ENCODE results near the gene SLC2A6.

DNA sequence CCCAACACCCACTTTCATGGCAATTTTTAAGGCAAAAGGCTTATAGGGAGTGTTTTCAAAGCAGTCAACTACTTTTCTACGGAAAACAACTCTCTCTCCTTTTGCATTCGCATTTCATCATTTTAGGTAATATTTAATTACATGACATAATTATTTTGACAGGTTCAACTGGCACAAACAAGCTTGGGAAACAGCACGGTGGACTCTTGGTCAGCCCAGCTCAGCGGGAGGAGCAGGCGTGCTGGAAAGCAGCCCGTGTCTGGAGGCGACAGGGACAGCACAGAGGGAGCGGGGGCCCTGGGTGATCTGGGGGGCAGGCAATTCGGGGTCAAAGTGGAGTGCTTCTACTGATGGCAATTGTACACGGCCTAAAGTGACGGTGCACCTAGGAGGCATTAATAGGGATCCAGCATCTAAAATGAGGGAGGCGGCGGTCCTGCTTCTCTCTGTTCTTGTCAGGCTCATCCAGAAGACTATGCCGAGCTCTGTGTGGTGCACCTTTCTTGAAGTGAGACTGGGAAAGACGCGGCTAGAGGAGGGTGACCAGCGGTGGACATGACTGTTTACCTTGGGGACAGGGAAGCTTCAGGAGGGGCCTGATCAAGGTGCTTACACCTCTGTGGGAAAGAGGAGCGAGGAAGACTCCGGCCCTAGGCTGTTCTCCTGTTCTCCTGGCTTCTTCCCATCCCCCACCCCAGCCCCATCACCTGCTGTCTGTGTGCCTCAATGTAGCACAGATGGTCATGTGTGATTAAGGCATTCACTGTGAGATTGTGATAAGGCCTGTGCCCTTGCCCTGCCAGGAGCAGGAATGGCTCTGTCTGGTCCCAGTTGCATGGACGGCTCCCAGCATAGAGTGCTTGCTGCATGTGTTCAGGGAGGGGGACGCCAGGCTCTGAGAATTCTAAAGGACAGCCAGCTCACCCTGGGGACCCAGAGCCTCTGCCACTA is 42.5 kb upstream of the SLC2A6 start:
- TF ChIP-seq, protein P1, sequence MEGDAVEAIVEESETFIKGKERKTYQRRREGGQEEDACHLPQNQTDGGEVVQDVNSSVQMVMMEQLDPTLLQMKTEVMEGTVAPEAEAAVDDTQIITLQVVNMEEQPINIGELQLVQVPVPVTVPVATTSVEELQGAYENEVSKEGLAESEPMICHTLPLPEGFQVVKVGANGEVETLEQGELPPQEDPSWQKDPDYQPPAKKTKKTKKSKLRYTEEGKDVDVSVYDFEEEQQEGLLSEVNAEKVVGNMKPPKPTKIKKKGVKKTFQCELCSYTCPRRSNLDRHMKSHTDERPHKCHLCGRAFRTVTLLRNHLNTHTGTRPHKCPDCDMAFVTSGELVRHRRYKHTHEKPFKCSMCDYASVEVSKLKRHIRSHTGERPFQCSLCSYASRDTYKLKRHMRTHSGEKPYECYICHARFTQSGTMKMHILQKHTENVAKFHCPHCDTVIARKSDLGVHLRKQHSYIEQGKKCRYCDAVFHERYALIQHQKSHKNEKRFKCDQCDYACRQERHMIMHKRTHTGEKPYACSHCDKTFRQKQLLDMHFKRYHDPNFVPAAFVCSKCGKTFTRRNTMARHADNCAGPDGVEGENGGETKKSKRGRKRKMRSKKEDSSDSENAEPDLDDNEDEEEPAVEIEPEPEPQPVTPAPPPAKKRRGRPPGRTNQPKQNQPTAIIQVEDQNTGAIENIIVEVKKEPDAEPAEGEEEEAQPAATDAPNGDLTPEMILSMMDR (IDR thresholded peaks at IDR 0.05) = no peak
- no peak for TF ChIP-seq POLR2A (IDR thresholded peaks at IDR 0.05)
